SW480 (cell line): ENCODE data around the gene FTCDNL1.

Experiments used
- DNase-seq: peaks from one replicate; pipeline ENCODE4 v3.0.0-alpha.2; 2016; ENCODE audit warnings: low spot score

Gene FTCDNL1

GRCh38 chr2:199842631-199843395 is 8.2 kb downstream of the FTCDNL1 start:
- no peak for DNase-seq

GRCh38 chr2:199841409-199841808 is 9.6 kb downstream of the FTCDNL1 start:
- no peak for DNase-seq

GRCh38 chr2:199838399-199838798 is 12.6 kb downstream of the FTCDNL1 start:
- DNase-seq = peak; percentile 54

- DNase-seq = no peak
These were observed 14.0 kb downstream of the FTCDNL1 start for GRCh38 chr2:199836943-199837342.

GRCh38 chr2:199833525-199833924 is 17.5 kb downstream of the FTCDNL1 start:
- DNase-seq = no peak

- peak; percentile 70 for DNase-seq
These were observed 20.5 kb downstream of the FTCDNL1 start for GRCh38 chr2:199830531-199830930.

- no peak for DNase-seq
These were observed 21.4 kb downstream of the FTCDNL1 start for GRCh38 chr2:199829628-199830027.

- DNase-seq = no peak
These were observed 31.2 kb downstream of the FTCDNL1 start for GRCh38 chr2:199819746-199820145.

- no peak for DNase-seq
These were observed 32.2 kb downstream of the FTCDNL1 start for GRCh38 chr2:199818754-199819153.

GRCh38 chr2:199818026-199818425 is 33.0 kb downstream of the FTCDNL1 start:
- no peak for DNase-seq

GRCh38 chr2:199814817-199815211 is 36.2 kb downstream of the FTCDNL1 start:
- no peak for DNase-seq

GRCh38 chr2:199814101-199814816 is 36.7 kb downstream of the FTCDNL1 start:
- DNase-seq = no peak

- no peak for DNase-seq
These were observed 38.5 kb downstream of the FTCDNL1 start for GRCh38 chr2:199812493-199812892.

GRCh38 chr2:199811346-199811745 is 39.6 kb downstream of the FTCDNL1 start:
- DNase-seq = no peak

GRCh38 chr2:199810422-199811171 is 40.4 kb downstream of the FTCDNL1 start:
- DNase-seq = no peak

GRCh38 chr2:199807966-199808365 is 43.0 kb downstream of the FTCDNL1 start:
- no peak for DNase-seq

GRCh38 chr2:199806179-199806578 is 44.8 kb downstream of the FTCDNL1 start:
- no peak for DNase-seq

GRCh38 chr2:199804831-199805230 is 46.2 kb downstream of the FTCDNL1 start:
- no peak for DNase-seq

- DNase-seq = no peak
These were observed 52.0 kb downstream of the FTCDNL1 start for GRCh38 chr2:199798831-199799580.

- DNase-seq = no peak
These were observed 53.3 kb downstream of the FTCDNL1 start for GRCh38 chr2:199797431-199798403.

- no peak for DNase-seq
These were observed 58.6 kb downstream of the FTCDNL1 start for GRCh38 chr2:199792381-199792780.
